ENCODE measurements around the gene LEMD2. TPM values are rescaled to one million over a fixed set of nuclear protein-coding genes. Genes with fewer than 3 reads are reported as not detected.
A peak's percentile ranks its signal among the peaks of the same experiment; 100 is the strongest.

The LEMD2 gene
- total RNA-seq, 4 donors from 2014 or later = 36.4 to 65.3 (median 55.4) TPM

DNA sequence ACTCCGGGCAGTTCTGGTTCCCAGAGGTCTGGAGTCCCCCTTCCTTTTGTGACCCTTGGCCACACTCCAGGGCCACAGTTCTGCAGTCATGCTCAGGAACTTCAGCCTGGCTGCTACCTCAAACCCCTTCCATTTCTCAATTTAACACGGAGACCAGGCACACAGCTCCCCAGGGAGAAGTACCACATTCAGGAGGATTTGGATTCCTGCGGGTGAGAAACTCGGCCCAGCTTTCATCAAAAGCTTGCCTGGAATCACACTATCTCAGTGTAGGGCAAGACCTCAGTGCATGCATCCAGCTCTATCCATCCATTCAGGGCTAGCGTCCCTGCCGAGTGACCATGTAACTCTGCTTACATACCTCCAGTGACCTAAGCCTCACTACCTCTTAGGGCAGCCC, 25.4 kb downstream of the LEMD2 start:
- Histone ChIP-seq H3K27ac (replicated peaks in 1 of 4) (no peak overlapping the region), H3K36me3 (no peaks in the 10 kb centered on the region), H3K27me3 (peaks cover 0 to 3% (median 0%) of the 10 kb centered on the region in 4 donors), H3K4me3 (no peak overlapping the region), H3K9me3 (peaks cover 0 to 8% (median 0%) of the 10 kb centered on the region in 4 donors), H3K4me1 (peaks cover 5 to 14% (median 8%) of the 10 kb centered on the region in 4 donors)
- TF ChIP-seq POLR2AphosphoS5 (IDR thresholded peaks at IDR 0.05) (no peak), EP300 (IDR thresholded peaks at IDR 0.05) (no peak), POLR2A (IDR thresholded peaks at IDR 0.05; ENCODE audit: low read depth) (no peak)
- TF ChIP-seq, protein P1, sequence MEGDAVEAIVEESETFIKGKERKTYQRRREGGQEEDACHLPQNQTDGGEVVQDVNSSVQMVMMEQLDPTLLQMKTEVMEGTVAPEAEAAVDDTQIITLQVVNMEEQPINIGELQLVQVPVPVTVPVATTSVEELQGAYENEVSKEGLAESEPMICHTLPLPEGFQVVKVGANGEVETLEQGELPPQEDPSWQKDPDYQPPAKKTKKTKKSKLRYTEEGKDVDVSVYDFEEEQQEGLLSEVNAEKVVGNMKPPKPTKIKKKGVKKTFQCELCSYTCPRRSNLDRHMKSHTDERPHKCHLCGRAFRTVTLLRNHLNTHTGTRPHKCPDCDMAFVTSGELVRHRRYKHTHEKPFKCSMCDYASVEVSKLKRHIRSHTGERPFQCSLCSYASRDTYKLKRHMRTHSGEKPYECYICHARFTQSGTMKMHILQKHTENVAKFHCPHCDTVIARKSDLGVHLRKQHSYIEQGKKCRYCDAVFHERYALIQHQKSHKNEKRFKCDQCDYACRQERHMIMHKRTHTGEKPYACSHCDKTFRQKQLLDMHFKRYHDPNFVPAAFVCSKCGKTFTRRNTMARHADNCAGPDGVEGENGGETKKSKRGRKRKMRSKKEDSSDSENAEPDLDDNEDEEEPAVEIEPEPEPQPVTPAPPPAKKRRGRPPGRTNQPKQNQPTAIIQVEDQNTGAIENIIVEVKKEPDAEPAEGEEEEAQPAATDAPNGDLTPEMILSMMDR (IDR thresholded peaks at IDR 0.05) = no peak
- WGBS = 78% methylated on average over 3 of the region's 6 CpGs
- intact Hi-C loops (cut with DNase I) = no loop called here
- no peak for DNase-seq (ENCODE audit: extremely low spot score)

DNA sequence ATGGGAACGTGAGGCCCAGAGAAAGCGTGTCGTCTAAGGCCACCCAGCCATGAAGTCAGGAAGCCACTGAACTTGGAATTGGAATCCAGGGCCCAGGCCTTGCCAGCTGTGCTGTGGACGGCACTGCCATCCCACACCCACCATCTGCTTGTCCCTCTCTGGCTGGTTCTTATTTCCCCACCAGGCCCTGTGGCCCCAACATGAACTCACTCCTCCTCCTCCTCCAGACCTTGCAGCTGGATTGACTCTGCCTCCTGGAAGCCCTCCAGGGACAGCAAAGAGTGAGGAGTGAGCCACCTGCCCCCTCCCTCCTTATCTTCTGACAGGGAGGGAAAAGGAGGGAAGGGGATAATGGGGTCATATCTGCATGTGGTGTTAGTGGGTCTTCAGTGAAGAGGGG, 26.2 kb downstream of the LEMD2 start:
- H3K27ac ChIP-seq (replicated peaks in 1 of 4) = no peak overlapping the region
- no peak overlapping the region for H3K4me3 ChIP-seq
- H3K36me3 ChIP-seq = no peaks in the 10 kb centered on the region
- H3K27me3 ChIP-seq = peaks cover 0 to 3% (median 0%) of the 10 kb centered on the region in 4 donors
- TF ChIP-seq, protein P1 (IDR thresholded peaks at IDR 0.05) = no peak
- TF ChIP-seq POLR2AphosphoS5 (IDR thresholded peaks at IDR 0.05) = no peak
- TF ChIP-seq EP300 (IDR thresholded peaks at IDR 0.05) = no peak
- TF ChIP-seq POLR2A (IDR thresholded peaks at IDR 0.05; ENCODE audit: low read depth) = no peak
- DNase-seq (ENCODE audit: extremely low spot score) = no peak
- peaks cover 0 to 8% (median 0%) of the 10 kb centered on the region in 4 donors for H3K9me3 ChIP-seq
- 82% methylated on average over 4 of the region's 4 CpGs for WGBS
- H3K4me1 ChIP-seq = peaks cover 4 to 14% (median 5%) of the 10 kb centered on the region in 4 donors
- intact Hi-C loops (cut with DNase I) = no loop called here

DNA sequence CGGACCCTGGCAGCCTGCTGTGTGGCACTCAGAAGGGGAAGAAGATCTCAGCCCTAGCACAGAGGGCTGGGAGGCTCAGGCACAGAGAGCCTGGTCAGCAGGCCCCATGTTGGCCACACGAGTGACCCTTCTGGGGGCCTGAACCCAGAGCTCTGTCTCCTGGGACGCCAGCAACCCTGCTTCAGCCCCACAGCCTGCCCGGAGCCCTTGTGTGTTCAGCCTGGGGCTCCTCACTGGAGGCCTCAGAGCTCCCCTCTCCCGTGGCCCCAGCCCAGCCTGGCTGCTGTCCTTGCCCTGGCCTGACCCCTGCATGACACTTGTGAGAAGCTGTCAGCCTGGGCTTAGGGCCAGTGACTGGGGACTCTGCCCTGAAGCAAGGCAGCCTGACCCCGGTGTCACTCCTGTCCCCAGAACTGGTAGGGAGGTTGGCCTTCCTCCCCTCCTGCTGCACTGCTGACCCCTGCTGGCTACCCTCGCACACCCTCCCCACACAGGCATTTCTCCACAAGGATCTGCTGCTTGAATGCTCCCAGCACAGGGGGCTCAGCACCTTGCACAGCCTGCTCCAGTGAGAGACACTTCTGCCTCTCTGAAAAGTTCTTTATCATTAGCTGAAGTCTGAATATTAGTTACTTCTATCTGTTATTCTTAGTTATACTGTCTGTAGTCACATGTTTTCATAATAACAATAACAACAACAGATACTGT, 26.9 kb downstream of the LEMD2 start:
- peaks cover 0 to 5% (median 0%) of the 10 kb centered on the region in 4 donors for H3K9me3 ChIP-seq
- H3K27me3 ChIP-seq = peaks cover 0 to 3% (median 0%) of the 10 kb centered on the region in 4 donors
- TF ChIP-seq EP300 (IDR thresholded peaks at IDR 0.05) = no peak
- no peak for TF ChIP-seq POLR2AphosphoS5 (IDR thresholded peaks at IDR 0.05)
- TF ChIP-seq, protein P1 (IDR thresholded peaks at IDR 0.05) = peak; percentile 19 to 37 (median 28)
- no peak for TF ChIP-seq POLR2A (IDR thresholded peaks at IDR 0.05; ENCODE audit: low read depth)
- H3K27ac ChIP-seq (replicated peaks in 1 of 4) = peak overlapping the region in 1 of 4 donors; percentile 18
- no peak for DNase-seq (ENCODE audit: extremely low spot score)
- no peaks in the 10 kb centered on the region for H3K36me3 ChIP-seq
- peaks cover 4 to 14% (median 5%) of the 10 kb centered on the region in 4 donors for H3K4me1 ChIP-seq
- WGBS = 76% methylated on average over 3 of the region's 7 CpGs
- intact Hi-C loops (cut with DNase I) = no loop called here
- no peak overlapping the region for H3K4me3 ChIP-seq

DNA sequence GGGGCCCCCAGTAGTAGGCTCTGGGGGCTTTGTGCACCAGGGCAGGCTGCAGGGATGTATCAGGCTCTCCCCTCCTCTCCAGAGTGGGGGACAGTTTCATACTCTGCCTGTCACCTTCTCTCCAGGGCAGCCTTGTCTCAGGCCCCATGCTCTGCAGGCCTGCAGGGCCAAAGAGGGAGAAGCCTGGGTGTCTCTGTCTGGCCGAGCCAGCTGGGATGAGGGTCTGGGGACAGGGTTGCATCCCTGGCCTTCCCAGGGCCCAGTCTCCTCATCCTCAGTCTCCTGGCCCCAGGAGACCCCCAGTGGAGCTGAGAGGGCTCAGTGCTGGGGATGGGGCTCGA, 27.4 kb downstream of the LEMD2 start:
- TF ChIP-seq, protein P1 (IDR thresholded peaks at IDR 0.05) = no peak
- TF ChIP-seq EP300 (IDR thresholded peaks at IDR 0.05) (no peak), POLR2A (IDR thresholded peaks at IDR 0.05; ENCODE audit: low read depth) (no peak), POLR2AphosphoS5 (IDR thresholded peaks at IDR 0.05) (no peak)

More for the DNA sequence above, 27.4 kb downstream of the LEMD2 start:
- H3K27me3 ChIP-seq = peaks cover 0 to 3% (median 0%) of the 10 kb centered on the region in 4 donors
- H3K36me3 ChIP-seq = no peaks in the 10 kb centered on the region
- WGBS = 83% methylated on average over 2 of the region's 2 CpGs
- H3K27ac ChIP-seq (replicated peaks in 1 of 4) = peak overlapping the region in 1 of 4 donors; percentile 18
- no peak for DNase-seq (ENCODE audit: extremely low spot score)
- no peak overlapping the region for H3K4me3 ChIP-seq
- no peaks in the 10 kb centered on the region for H3K9me3 ChIP-seq
- intact Hi-C loops (cut with DNase I) = no loop called here
- peaks cover 4 to 14% (median 5%) of the 10 kb centered on the region in 4 donors for H3K4me1 ChIP-seq

Measured in esophagus muscularis mucosa (tissue), 4 donors.